HCT116 (cell line): Measurements from ENCODE around the gene ADRA2A.

Experiments
- POLR2A ChIP-seq: IDR thresholded peaks from 2 replicates; pipeline ENCODE4 v1.7.0; 2011; ENCODE audit warnings: borderline replicate concordance; ENCODE audit not compliant: insufficient read depth, insufficient read length; ENCODE audit errors: extremely low read depth
- POLR2AphosphoS5 ChIP-seq: IDR thresholded peaks from 2 replicates; pipeline ENCODE4 v1.6.1; 2011; ENCODE audit warnings: mild to moderate bottlenecking, low read depth, low read length, moderate library complexity
- RAD21 ChIP-seq: IDR thresholded peaks from 2 replicates; pipeline ENCODE4 v1.6.1; 2012; ENCODE audit warnings: low read depth, mild to moderate bottlenecking
- SIN3A ChIP-seq: IDR thresholded peaks from 2 replicates; pipeline ENCODE4 v1.6.1; 2012; ENCODE audit warnings: low read depth
- TF ChIP-seq, protein P1 (sequence below): IDR thresholded peaks from 2 replicates; pipeline ENCODE4 v1.6.1; 2012; ENCODE audit warnings: low read depth
- TF ChIP-seq, protein P2 (sequence below), 3 experiments: fragments of 200-600 bp in 1 of 3; sonication (generic) in 1 of 3; IDR thresholded peaks in 2 of 3; conservative IDR thresholded peaks in 1 of 3; 2 replicates each; pipeline ENCODE4 v1.5.1; 2012 to 2017; ENCODE audit warnings: low read depth in 2 of 3, low read length in 2 of 3, antibody characterized with exemption in 1 of 3, borderline replicate concordance in 1 of 3, control low read depth in 1 of 3, mild to moderate bottlenecking in 1 of 3, mixed read lengths in 1 of 3, mixed run types in 1 of 3, moderate library complexity in 1 of 3; ENCODE audit not compliant: insufficient read depth in 1 of 3

DNA sequence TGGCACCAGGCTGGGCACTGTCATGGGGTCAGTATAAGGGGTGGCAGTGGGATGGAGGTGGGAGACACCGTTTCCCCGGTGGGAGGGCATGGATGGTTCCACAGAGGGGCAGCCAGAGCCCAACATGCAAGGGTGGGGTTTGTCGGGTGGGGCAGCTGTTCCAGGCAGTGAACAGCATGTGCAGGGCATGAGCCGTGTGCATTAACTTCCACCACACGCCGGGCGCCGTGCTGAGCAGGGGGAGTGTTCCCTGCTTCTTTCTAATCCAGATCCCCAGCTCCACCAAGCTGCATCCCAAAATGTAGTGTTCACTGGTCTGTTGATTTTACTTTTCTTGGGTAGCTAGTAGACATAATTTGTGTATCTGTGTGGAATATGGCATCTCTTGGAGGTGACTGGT is 29.3 kb downstream of the ADRA2A start:
- TF ChIP-seq, protein P1, sequence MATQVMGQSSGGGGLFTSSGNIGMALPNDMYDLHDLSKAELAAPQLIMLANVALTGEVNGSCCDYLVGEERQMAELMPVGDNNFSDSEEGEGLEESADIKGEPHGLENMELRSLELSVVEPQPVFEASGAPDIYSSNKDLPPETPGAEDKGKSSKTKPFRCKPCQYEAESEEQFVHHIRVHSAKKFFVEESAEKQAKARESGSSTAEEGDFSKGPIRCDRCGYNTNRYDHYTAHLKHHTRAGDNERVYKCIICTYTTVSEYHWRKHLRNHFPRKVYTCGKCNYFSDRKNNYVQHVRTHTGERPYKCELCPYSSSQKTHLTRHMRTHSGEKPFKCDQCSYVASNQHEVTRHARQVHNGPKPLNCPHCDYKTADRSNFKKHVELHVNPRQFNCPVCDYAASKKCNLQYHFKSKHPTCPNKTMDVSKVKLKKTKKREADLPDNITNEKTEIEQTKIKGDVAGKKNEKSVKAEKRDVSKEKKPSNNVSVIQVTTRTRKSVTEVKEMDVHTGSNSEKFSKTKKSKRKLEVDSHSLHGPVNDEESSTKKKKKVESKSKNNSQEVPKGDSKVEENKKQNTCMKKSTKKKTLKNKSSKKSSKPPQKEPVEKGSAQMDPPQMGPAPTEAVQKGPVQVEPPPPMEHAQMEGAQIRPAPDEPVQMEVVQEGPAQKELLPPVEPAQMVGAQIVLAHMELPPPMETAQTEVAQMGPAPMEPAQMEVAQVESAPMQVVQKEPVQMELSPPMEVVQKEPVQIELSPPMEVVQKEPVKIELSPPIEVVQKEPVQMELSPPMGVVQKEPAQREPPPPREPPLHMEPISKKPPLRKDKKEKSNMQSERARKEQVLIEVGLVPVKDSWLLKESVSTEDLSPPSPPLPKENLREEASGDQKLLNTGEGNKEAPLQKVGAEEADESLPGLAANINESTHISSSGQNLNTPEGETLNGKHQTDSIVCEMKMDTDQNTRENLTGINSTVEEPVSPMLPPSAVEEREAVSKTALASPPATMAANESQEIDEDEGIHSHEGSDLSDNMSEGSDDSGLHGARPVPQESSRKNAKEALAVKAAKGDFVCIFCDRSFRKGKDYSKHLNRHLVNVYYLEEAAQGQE = no peak
- TF ChIP-seq, protein P2, sequence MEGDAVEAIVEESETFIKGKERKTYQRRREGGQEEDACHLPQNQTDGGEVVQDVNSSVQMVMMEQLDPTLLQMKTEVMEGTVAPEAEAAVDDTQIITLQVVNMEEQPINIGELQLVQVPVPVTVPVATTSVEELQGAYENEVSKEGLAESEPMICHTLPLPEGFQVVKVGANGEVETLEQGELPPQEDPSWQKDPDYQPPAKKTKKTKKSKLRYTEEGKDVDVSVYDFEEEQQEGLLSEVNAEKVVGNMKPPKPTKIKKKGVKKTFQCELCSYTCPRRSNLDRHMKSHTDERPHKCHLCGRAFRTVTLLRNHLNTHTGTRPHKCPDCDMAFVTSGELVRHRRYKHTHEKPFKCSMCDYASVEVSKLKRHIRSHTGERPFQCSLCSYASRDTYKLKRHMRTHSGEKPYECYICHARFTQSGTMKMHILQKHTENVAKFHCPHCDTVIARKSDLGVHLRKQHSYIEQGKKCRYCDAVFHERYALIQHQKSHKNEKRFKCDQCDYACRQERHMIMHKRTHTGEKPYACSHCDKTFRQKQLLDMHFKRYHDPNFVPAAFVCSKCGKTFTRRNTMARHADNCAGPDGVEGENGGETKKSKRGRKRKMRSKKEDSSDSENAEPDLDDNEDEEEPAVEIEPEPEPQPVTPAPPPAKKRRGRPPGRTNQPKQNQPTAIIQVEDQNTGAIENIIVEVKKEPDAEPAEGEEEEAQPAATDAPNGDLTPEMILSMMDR (IDR thresholded peaks at IDR 0.05 in 2 of 3, conservative IDR thresholded peaks at IDR 0.05 in 1 of 3; ENCODE audit: borderline replicate concordance in 1 of 3, insufficient read depth in 1 of 3, low read depth in 2 of 3, low read length in 2 of 3) = no peak
- TF ChIP-seq POLR2A (no peak), SIN3A (no peak), POLR2AphosphoS5 (no peak), RAD21 (no peak)
